ENCODE data around the gene PDGFRA.

GRCh38 chr4:54332542-54332941 lies 103.4 kb downstream of the PDGFRA start:
- no peak for TF ChIP-seq EP300 (conservative IDR thresholded peaks at IDR 0.05; ENCODE audit: poor library complexity, severe bottlenecking)
- TF ChIP-seq CTCF (IDR thresholded peaks at IDR 0.05; ENCODE audit: poor library complexity, severe bottlenecking) = no peak

All from neural cell (in vitro differentiated cells).